CD8-positive, alpha-beta memory T cell (primary cell): ENCODE data around the gene TENT4A. TPM values are rescaled to one million over a fixed set of nuclear protein-coding genes. Genes with fewer than 3 reads are reported as not detected.

Source experiments
- CTCF ChIA-PET: fragments of 350-600 bp; sonication (Branson Sonifier 250); formaldehyde crosslinking; loops from one replicate; lab custom pipeline; 2021; ENCODE audit warnings: antibody characterized with exemption; lab: Charles Lee
- POLR2A ChIA-PET: fragments of 350-600 bp; sonication (Branson Sonifier 250); formaldehyde crosslinking; loops from one replicate; lab custom pipeline; 2021; ENCODE audit warnings: antibody characterized with exemption; lab: Charles Lee
- DNase-seq, 5 donors: peaks; one replicate each; pipeline versions ENCODE4 v3.0.0 to v3.0.0-alpha.2; 2020 to 2022; ENCODE audit warnings: mixed read lengths in 1 of 5
- H3K27ac ChIP-seq: one replicate; pipeline ENCODE4 v1.7.0; 2013; ENCODE audit warnings: low read depth, mild to moderate bottlenecking, low read length, moderate library complexity
- H3K27me3 ChIP-seq: 2 replicates; pipeline ENCODE4 v1.7.0; 2013; ENCODE audit warnings: low read length, mild to moderate bottlenecking; ENCODE audit not compliant: insufficient read depth, poor library complexity, severe bottlenecking
- H3K36me3 ChIP-seq: 2 replicates; pipeline ENCODE4 v1.7.0; 2013; ENCODE audit warnings: mild to moderate bottlenecking, low read length, moderate library complexity; ENCODE audit not compliant: insufficient read depth
- H3K4me1 ChIP-seq: 2 replicates; pipeline ENCODE4 v1.7.0; 2013; ENCODE audit warnings: mild to moderate bottlenecking, low read length, moderate library complexity; ENCODE audit not compliant: insufficient read depth
- H3K4me3 ChIP-seq: 2 replicates; pipeline ENCODE4 v1.7.0; 2013; ENCODE audit warnings: mild to moderate bottlenecking, low read length
- H3K9me3 ChIP-seq: 2 replicates; pipeline ENCODE4 v1.7.0; 2013; ENCODE audit warnings: mild to moderate bottlenecking, low read length
- H3K27ac Mint-ChIP-seq, 8 donors: one replicate each; pipeline ENCODE4 v1.8.0; 2020 to 2021; ENCODE audit warnings: mixed read lengths in 8 of 8, mild to moderate bottlenecking in 6 of 8, inconsistent platforms in 3 of 8, moderate library complexity in 3 of 8
- H3K27me3 Mint-ChIP-seq, 2 donors: one replicate each; pipeline ENCODE4 v1.8.0; 2020 to 2021; ENCODE audit warnings: mixed read lengths in 2 of 2, mild to moderate bottlenecking in 1 of 2, moderate library complexity in 1 of 2
- H3K36me3 Mint-ChIP-seq, 3 donors: one replicate each; pipeline ENCODE4 v1.8.0; 2020 to 2021; ENCODE audit warnings: mixed read lengths in 3 of 3, inconsistent platforms in 1 of 3, mild to moderate bottlenecking in 1 of 3
- H3K4me1 Mint-ChIP-seq, 3 donors: one replicate each; pipeline ENCODE4 v1.8.0; 2020 to 2021; ENCODE audit warnings: mixed read lengths in 3 of 3, inconsistent platforms in 1 of 3, mild to moderate bottlenecking in 1 of 3
- H3K4me3 Mint-ChIP-seq, 7 donors: one replicate each; pipeline ENCODE4 v1.8.0; 2020 to 2021; ENCODE audit warnings: mixed read lengths in 7 of 7, mild to moderate bottlenecking in 6 of 7, moderate library complexity in 4 of 7, inconsistent platforms in 2 of 7
- H3K9me3 Mint-ChIP-seq, 5 donors: one replicate each; pipeline ENCODE4 v1.8.0; 2020 to 2022; ENCODE audit warnings: mixed read lengths in 5 of 5, mild to moderate bottlenecking in 3 of 5, moderate library complexity in 2 of 5, inconsistent platforms in 1 of 5
- polyA plus RNA-seq: library from polyadenylated mRNA; unstranded; fragments of 300-500 nt; fragmentation: Illumina TruSeq; gene quantifications from one replicate; pipeline ENCODE4 v1.2.3, GENCODE V29; 2021
- total RNA-seq, 2 experiments: library from RNA; stranded (reverse); gene quantifications; one replicate each; pipeline ENCODE4 v1.2.3, GENCODE V29; 2021

TENT4A gene
- total and polyA plus RNA-seq, 3 experiments from 2014 or later = 1.1 to 28.4 (median 25.6) TPM

GRCh38 chr5:6724321-6724929 lies 11.2 kb downstream of the TENT4A start:
- H3K27me3 ChIP-seq = no peaks in the 10 kb centered on the region
- peaks cover 0 to 54% (median 4%) of the 10 kb centered on the region in 3 donors for H3K36me3 Mint-ChIP-seq
- CTCF ChIA-PET = no interaction called here
- peak overlapping the region in 1 of 7 donors; percentile 3 for H3K4me3 Mint-ChIP-seq
- DNase-seq = no peak
- H3K4me1 Mint-ChIP-seq = peaks cover 86 to 97% (median 96%) of the 10 kb centered on the region in 3 donors
- H3K4me3 ChIP-seq = no peak overlapping the region
- peaks cover 67% of the 10 kb centered on the region for H3K4me1 ChIP-seq
- peaks cover 0 to 2% of the 10 kb centered on the region in 2 donors for H3K27me3 Mint-ChIP-seq
- POLR2A ChIA-PET = no interaction called here
- no peaks in the 10 kb centered on the region for H3K9me3 ChIP-seq
- H3K9me3 Mint-ChIP-seq = no peaks in the 10 kb centered on the region
- no peaks in the 10 kb centered on the region for H3K36me3 ChIP-seq
- no peak overlapping the region for H3K27ac ChIP-seq
- peak overlapping the region in 4 of 8 donors; percentile 8 to 54 (median 25) for H3K27ac Mint-ChIP-seq

DNA sequence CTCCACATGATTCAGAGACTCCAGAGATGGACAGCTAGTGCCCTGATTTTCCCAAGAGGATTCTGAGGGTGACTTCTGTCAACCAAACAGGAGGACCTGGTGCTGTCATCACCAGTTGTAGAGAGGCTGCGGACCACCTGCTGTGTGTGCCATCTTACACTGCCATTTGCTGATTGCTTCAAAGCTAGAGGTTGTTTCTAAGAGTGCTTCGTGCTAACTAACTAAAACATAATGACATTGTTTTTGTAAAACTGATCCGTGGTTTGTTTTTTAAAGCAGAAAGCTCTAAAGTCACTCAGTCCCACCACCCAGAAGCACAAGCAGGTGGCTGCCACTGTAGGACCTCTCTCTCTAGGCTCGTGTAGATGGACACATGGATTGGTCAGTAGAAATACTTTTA lies 12.2 kb downstream of the TENT4A start:
- H3K9me3 Mint-ChIP-seq = no peaks in the 10 kb centered on the region
- peaks cover 0 to 2% of the 10 kb centered on the region in 2 donors for H3K27me3 Mint-ChIP-seq
- H3K4me3 ChIP-seq = no peak overlapping the region
- CTCF ChIA-PET = interaction anchor here (1.5 kb wide), 1 partner anchor 20 kb away, joined by 5 read pairs; no protein-coding TSS in a partner anchor
- peaks cover 0 to 45% (median 4%) of the 10 kb centered on the region in 3 donors for H3K36me3 Mint-ChIP-seq
- H3K27ac ChIP-seq = no peak overlapping the region
- no peaks in the 10 kb centered on the region for H3K27me3 ChIP-seq
- H3K36me3 ChIP-seq = no peaks in the 10 kb centered on the region
- peak overlapping the region in 1 of 7 donors; percentile 20 for H3K4me3 Mint-ChIP-seq
- peaks cover 83 to 97% (median 96%) of the 10 kb centered on the region in 3 donors for H3K4me1 Mint-ChIP-seq
- DNase-seq = no peak
- peak overlapping the region in 1 of 8 donors; percentile 68 for H3K27ac Mint-ChIP-seq
- peaks cover 68% of the 10 kb centered on the region for H3K4me1 ChIP-seq
- no peaks in the 10 kb centered on the region for H3K9me3 ChIP-seq
- POLR2A ChIA-PET = no interaction called here

GRCh38 chr5:6726006-6726405 lies 12.8 kb downstream of the TENT4A start:
- ChIA-PET CTCF (interaction anchor here (1.5 kb wide), 1 partner anchor 19 kb away, joined by 5 read pairs; no protein-coding TSS in a partner anchor), POLR2A (no interaction called here)
- Mint-ChIP-seq H3K4me3 (no peak overlapping the region), H3K36me3 (peaks cover 0 to 43% (median 3%) of the 10 kb centered on the region in 3 donors), H3K27me3 (peaks cover 0 to 2% of the 10 kb centered on the region in 2 donors), H3K9me3 (no peaks in the 10 kb centered on the region), H3K27ac (peak overlapping the region in 4 of 8 donors; percentile 27 to 50 (median 42)), H3K4me1 (peaks cover 84 to 96% (median 95%) of the 10 kb centered on the region in 3 donors)
- H3K27me3 ChIP-seq = no peaks in the 10 kb centered on the region
- H3K36me3 ChIP-seq = no peaks in the 10 kb centered on the region
- H3K9me3 ChIP-seq = no peaks in the 10 kb centered on the region
- DNase-seq = no peak
- peaks cover 69% of the 10 kb centered on the region for H3K4me1 ChIP-seq
- no peak overlapping the region for H3K27ac ChIP-seq
- H3K4me3 ChIP-seq = no peak overlapping the region

GRCh38 chr5:6727231-6727630 lies 14.0 kb downstream of the TENT4A start:
- ChIA-PET CTCF (no interaction called here), POLR2A (no interaction called here)
- H3K4me3 Mint-ChIP-seq = peak overlapping the region in 1 of 7 donors; percentile 43
- Histone ChIP-seq H3K36me3 (no peaks in the 10 kb centered on the region), H3K27ac (no peak overlapping the region), H3K9me3 (no peaks in the 10 kb centered on the region), H3K4me3 (no peak overlapping the region), H3K27me3 (no peaks in the 10 kb centered on the region), H3K4me1 (peaks cover 59% of the 10 kb centered on the region)
- peak overlapping the region in 6 of 8 donors; percentile 9 to 80 (median 34) for H3K27ac Mint-ChIP-seq
- no peaks in the 10 kb centered on the region for H3K9me3 Mint-ChIP-seq
- DNase-seq = no peak
- peaks cover 0 to 43% (median 3%) of the 10 kb centered on the region in 3 donors for H3K36me3 Mint-ChIP-seq
- H3K4me1 Mint-ChIP-seq = peaks cover 83 to 96% (median 95%) of the 10 kb centered on the region in 3 donors
- H3K27me3 Mint-ChIP-seq = peaks cover 0 to 2% of the 10 kb centered on the region in 2 donors

- H3K36me3 Mint-ChIP-seq = peaks cover 0 to 46% (median 3%) of the 10 kb centered on the region in 3 donors
Observed at GRCh38 chr5:6728011-6728794, 15.0 kb downstream of the TENT4A start.

GRCh38 chr5:6728795-6729183 lies 15.6 kb downstream of the TENT4A start:
- H3K4me3 ChIP-seq = no peak overlapping the region
- H3K4me1 ChIP-seq = peaks cover 53% of the 10 kb centered on the region
- no peaks in the 10 kb centered on the region for H3K9me3 ChIP-seq
- no peak overlapping the region for H3K27ac ChIP-seq
- Mint-ChIP-seq H3K4me1 (peaks cover 84 to 96% (median 96%) of the 10 kb centered on the region in 3 donors), H3K27me3 (no peaks in the 10 kb centered on the region), H3K27ac (peak overlapping the region in 7 of 8 donors; percentile 13 to 84 (median 80)), H3K36me3 (peaks cover 0 to 46% (median 4%) of the 10 kb centered on the region in 3 donors), H3K9me3 (no peaks in the 10 kb centered on the region), H3K4me3 (peak overlapping the region in 6 of 7 donors; percentile 12 to 71 (median 56))
- no peaks in the 10 kb centered on the region for H3K36me3 ChIP-seq
- ChIA-PET CTCF (interaction anchor here (2.0 kb wide), 1 partner anchor 11 kb away, joined by 7 read pairs; no protein-coding TSS in a partner anchor), POLR2A (no interaction called here)
- no peaks in the 10 kb centered on the region for H3K27me3 ChIP-seq
- DNase-seq = no peak

More at GRCh38 chr5:6728011-6728794, 15.0 kb downstream of the TENT4A start:
- H3K27ac Mint-ChIP-seq = peak overlapping the region in 6 of 8 donors; percentile 9 to 84 (median 49)
- H3K4me3 Mint-ChIP-seq = peak overlapping the region in 1 of 7 donors; percentile 37
- Histone ChIP-seq H3K4me1 (peaks cover 53% of the 10 kb centered on the region), H3K27me3 (no peaks in the 10 kb centered on the region), H3K36me3 (no peaks in the 10 kb centered on the region), H3K27ac (no peak overlapping the region), H3K4me3 (no peak overlapping the region), H3K9me3 (no peaks in the 10 kb centered on the region)
- peaks cover 0 to 2% of the 10 kb centered on the region in 2 donors for H3K27me3 Mint-ChIP-seq
- peaks cover 85 to 96% (median 96%) of the 10 kb centered on the region in 3 donors for H3K4me1 Mint-ChIP-seq
- no peaks in the 10 kb centered on the region for H3K9me3 Mint-ChIP-seq
- POLR2A ChIA-PET = no interaction called here
- DNase-seq = no peak
- CTCF ChIA-PET = interaction anchor here (2.0 kb wide), 1 partner anchor 11 kb away, joined by 7 read pairs; no protein-coding TSS in a partner anchor

- peaks cover 53% of the 10 kb centered on the region for H3K4me1 ChIP-seq
- no peak overlapping the region for H3K27ac ChIP-seq
- no peak overlapping the region for H3K4me3 ChIP-seq
- ChIA-PET CTCF (interaction anchor here (2.0 kb wide), 1 partner anchor 12 kb away, joined by 7 read pairs; no protein-coding TSS in a partner anchor), POLR2A (no interaction called here)
- DNase-seq = peak; percentile 10 to 54 (median 20)
- peak overlapping the region in 6 of 7 donors; percentile 12 to 71 (median 56) for H3K4me3 Mint-ChIP-seq
- H3K9me3 Mint-ChIP-seq = no peaks in the 10 kb centered on the region
- H3K36me3 ChIP-seq = no peaks in the 10 kb centered on the region
- H3K27me3 Mint-ChIP-seq = no peaks in the 10 kb centered on the region
- no peaks in the 10 kb centered on the region for H3K27me3 ChIP-seq
- H3K9me3 ChIP-seq = no peaks in the 10 kb centered on the region
- peak overlapping the region; percentile 13 to 86 (median 76) for H3K27ac Mint-ChIP-seq
- peaks cover 0 to 41% (median 4%) of the 10 kb centered on the region in 3 donors for H3K36me3 Mint-ChIP-seq
- H3K4me1 Mint-ChIP-seq = peaks cover 78 to 92% (median 91%) of the 10 kb centered on the region in 3 donors
Observed at GRCh38 chr5:6729386-6730310, 16.4 kb downstream of the TENT4A start.
